GM13977 (cell line): Measurements from ENCODE around the gene CBLIF.
"Not testable (repeated sequence)": the region's sequence is repeated elsewhere in the genome, so short reads cannot be mapped to it uniquely, and the experiment has no call there.

Source experiments
- DNase-seq: peaks from one replicate; pipeline ENCODE4 v3.0.0; 2012; ENCODE audit warnings: low spot score
- CTCF ChIP-seq: IDR thresholded peaks from 2 replicates; pipeline ENCODE4 v1.5.1; 2012; ENCODE audit warnings: mild to moderate bottlenecking, control low read depth; ENCODE audit not compliant: insufficient read depth; ENCODE audit errors: extremely low read depth, missing control alignments
- in situ Hi-C: fragments of 300-500 bp; cut with MboI; formaldehyde crosslinking; loops from one replicate; pipeline ENCODE4 v1.12.0; 2022; ENCODE audit warnings: low sequenced_read_pairs, low pct_unique_long_range_greater_than_20kb, mixed read lengths, inconsistent platforms; ENCODE audit not compliant: unreplicated experiment

Gene CBLIF

DNA sequence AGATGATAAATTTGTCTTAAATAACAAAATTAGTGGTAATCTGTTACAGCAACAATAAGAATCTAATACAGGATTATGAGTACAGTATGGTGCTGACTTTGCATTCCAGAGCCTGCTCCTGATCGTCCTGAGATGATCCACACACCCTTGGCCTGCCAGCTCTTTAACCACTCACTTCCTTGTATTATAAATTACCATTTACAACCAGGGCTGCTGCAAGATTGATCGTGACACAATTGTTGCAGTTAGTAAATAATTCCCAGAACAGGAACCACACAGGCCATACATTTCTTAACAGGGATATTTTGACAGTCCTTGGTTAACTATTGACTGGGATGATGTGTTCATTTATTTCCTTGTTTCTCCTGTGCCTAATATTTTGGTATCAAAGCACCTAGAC is 3.8 kb upstream of the CBLIF start:
- TF ChIP-seq CTCF, result no peak
- in situ Hi-C loops, result no loop called here
- DNase-seq, result no peak

DNA sequence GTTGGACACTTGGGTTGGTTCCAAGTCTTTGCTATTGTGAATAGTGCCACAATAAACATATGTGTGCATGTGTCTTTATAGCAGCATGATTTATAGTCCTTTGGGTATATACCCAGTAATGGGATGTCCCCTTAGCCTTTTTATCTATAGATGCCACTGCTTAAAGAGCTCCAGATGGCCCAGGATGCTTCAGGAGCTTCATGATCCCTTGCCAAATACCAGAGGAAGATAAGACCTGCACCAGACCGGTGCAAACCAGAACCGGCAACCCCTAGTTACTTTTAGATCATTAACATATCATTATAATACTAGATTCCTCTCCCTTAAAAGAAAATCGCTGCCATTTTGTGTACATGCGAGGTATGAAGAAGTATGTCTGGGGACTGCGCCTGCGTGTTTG is 3.1 kb upstream of the CBLIF start:
- in situ Hi-C loops, DNase-seq: not testable (repeated sequence)

- in situ Hi-C loops, result no loop called here
- TF ChIP-seq CTCF, result no peak
- no peak for DNase-seq
Measured at GRCh38 chr11:59847626-59848025, 2.3 kb upstream of the CBLIF start.

- no peak for DNase-seq
- in situ Hi-C loops, result no loop called here
- no peak for TF ChIP-seq CTCF
Measured at GRCh38 chr11:59846556-59846955, 1.3 kb upstream of the CBLIF start.

GRCh38 chr11:59842316-59842715 is 3.0 kb downstream of the CBLIF start:
- no peak for TF ChIP-seq CTCF
- in situ Hi-C loops, result no loop called here
- DNase-seq, result no peak

DNA sequence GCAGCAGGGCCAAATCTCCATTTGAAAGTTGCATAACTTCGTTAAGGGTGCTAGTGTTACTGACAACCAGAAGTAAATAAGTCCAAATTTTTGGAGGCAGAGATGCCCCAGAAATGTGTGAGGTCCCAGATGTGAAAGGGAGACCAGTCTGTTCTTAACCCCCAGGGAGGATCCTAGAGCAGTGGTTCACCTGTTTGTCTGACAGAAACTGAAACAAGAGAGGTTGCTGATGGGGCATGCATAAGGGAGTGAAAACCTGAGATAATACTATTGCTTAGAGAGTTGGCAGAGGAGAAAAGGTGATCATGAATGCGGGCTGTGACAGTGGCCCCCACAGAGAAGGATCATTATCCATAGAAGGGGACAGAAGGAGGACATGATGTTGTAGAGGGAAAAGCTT is 3.8 kb downstream of the CBLIF start:
- peak; percentile 4 for DNase-seq
- in situ Hi-C loops, result no loop called here
- TF ChIP-seq CTCF, result no peak

DNA sequence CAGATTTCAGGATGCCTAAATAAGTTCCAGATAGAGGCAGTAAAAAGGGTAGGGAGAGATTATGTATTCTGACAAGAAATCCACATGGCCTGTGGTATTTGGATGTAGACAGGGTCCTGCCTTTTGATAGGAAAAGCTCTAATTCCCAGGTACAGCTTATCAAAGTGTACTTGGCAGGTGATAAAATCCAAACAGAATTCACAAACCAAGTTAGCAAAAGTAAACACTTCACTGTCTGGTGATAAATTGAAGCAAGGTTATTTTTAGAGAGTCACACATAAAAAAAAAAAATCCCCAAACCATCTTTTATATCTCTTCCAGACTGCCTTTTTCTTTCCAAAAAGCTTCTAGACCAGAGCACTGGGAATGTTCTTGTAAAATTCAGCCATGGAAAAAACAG is 5.7 kb downstream of the CBLIF start:
- no peak for TF ChIP-seq CTCF
- no peak for DNase-seq
- in situ Hi-C loops, result no loop called here
